Measurements from ENCODE around the gene OR8G5.

The OR8G5 gene

DNA sequence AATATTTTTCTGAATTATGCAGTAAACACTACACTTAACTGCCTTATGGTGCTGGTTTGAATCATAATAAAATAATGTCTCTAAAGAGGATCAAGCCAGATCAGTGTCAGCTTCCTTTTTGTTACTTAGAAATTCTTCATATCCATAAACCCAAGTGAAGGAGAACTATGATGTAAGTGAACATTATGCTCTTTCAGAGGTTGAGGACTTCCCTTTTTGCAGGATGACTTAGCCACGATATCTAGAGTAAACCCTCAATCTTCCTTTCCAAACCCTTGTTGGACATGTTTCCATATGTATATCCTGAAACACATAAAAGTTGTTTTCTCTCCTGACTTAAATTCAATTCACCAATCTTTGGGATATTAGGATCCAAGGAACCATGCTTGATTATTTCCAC, 38.5 kb downstream of the OR8G5 start:
- no peak for DNase-seq

DNA sequence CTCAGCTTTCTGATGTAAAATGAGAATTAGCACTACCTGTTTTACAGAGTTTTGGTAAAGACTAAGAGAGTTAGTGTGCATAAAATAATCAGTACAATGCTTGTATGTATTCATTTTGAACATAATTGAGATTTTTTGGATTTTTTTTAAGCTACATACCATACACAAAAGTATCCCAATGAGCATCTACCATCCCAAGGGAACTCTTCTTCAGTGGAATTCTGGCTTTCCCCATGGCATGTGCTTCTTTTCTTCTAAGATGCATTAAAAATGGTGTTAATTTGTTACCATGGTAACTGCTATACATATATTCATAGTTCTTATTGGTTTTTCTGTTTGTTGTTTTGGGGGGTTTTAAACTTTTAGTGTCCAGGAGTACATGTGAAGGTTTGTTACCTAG, 39.8 kb downstream of the OR8G5 start:
- no peak for DNase-seq

DNA sequence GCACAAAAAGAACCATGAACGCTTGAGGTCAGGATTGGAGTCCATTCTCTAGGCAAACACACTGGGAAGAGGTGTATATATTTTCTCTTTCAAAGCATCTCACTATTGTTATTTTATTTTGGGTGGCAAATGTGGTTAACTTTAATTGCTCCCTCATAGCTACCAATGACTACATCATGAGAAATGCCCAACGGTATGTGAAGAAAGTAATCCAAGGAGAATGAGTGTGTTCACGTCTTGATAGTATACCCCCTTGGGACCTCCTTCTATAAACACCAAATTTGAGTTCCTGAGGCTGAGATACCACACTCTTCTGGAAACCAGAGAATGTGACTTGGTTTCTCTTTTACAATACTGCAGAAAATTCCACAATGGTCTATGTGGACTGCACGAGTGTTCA, 41.7 kb downstream of the OR8G5 start:
- DNase-seq: no peak

DNA sequence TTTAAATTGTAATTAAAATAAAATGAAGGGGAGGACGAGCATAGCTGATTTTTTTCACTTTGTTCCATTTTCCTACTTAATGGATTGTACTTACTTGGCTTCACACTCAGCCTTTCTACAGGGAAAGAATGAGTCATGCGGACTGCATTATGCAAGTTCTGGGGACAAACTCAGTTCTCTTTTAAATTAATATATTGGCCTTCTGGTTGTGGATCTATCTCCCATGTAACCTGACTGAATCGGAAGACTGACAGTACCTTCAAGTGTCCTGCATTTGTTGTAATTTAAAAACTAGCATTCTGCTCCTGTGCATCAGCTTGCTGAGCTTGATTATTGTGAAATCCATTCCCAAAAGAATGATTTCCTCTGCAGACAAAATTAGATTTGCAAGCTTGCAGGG, 45.4 kb downstream of the OR8G5 start:
- no peak for DNase-seq

DNA sequence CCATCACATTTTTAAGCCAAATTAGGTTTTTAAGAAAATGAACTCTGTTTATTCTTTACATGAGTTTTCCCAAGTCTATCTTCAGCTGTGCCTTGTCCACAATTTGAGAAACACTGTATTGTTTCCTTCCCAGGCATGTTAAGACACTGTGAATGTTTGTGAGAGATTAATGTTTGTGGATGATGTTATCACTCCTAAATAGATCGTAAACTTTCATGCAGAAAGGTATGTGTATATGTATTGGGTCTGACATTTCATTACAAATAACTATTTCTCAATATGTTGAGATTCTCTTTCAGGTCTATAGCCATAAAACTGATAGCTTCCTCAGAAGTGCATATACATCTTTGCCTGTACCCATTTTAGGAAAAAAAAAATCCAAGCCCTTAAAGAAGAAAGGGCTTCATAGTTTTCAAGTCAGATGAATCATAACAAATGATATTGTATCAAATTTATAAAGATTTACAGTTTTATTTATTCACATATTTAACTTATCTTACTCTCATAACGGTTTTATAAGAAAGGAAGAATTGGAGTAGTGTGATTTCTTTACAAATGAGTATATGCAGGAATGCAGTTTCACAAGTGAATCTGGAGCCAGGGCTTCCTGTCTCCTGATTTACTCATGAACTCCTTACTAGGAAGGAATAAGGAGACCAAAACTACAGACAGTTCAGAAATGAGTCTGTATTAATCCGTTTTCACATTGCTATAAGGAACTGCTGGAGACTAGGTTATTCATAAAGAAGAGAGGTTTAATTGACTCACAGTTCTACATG, 46.4 kb downstream of the OR8G5 start:
- no peak for DNase-seq

DNA sequence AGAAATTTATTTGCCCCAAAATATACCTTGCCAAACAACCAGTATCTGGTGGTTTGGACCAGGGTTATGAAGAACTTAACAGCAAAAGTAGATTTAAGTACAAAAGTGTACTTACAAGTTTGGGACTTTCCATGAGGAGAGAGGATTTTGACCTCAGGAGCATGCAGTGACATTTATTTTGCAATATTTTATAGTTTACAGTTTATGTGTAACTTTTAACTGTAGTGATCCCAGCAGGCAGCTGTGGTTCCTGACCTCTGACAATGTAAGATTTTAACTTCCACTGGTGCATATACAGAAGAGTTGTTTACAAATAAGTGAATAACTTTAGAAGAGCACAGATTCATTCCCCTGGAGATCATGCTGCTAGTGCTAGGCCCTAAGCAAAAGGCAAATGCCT, 50.9 kb downstream of the OR8G5 start:
- DNase-seq: no peak

DNA sequence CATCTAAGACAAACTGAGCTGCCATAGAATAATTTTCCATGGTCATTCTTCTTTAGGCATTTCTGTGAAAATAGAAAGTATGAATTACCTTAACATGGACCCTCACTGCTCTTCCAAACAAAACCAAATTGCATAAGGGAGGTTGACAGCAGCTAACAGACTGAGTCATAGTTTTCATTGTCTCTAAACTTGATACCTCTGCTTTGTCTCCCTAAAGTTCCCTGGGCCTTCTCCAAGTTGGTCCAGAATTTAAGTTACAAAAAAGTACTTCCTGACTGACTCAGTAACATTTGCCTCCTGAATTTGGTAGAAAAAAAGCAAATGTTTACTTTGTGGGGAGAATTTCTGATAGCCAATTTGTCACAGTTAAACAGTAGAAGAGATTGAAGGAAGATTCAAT, 54.5 kb downstream of the OR8G5 start:
- DNase-seq: no peak

DNA sequence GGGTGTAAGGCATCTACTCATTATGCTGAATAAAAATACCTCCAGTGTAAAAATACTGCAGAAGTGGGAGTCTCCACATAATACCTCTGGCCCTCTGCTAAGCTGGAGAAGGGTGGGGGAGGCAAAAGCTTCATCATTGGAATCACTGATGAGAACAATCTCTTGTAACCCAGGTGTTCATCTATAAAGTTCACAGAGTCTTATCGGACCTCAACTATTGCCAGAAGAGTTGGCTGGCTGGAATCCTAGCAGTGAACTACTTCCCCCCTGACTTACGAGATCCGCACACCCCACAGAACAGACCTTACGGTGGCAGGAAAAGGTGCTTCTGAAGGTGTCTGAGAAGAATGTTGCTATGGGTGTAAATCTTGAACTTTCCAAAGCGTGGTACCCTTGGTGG, 55.1 kb downstream of the OR8G5 start:
- DNase-seq: no peak

DNA sequence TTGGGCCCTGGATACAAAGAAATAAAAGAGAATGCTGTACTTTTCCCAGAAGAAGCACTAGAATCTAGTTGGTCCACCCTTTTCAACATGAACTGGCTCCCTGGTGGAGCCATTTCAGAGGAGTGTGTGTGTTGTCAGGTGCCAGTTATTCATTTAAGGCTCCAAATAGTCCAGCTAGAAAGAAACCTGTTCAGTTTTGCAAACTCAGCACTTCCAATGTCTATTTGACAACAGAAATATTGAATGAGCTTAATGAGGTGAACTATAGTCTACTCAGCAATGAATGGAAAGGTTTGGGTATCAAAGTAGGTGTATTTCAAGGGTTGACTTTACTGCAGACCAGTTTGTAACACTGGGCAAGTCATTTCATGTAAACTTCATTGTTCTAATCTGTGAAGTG, 55.5 kb downstream of the OR8G5 start:
- DNase-seq: no peak

DNA sequence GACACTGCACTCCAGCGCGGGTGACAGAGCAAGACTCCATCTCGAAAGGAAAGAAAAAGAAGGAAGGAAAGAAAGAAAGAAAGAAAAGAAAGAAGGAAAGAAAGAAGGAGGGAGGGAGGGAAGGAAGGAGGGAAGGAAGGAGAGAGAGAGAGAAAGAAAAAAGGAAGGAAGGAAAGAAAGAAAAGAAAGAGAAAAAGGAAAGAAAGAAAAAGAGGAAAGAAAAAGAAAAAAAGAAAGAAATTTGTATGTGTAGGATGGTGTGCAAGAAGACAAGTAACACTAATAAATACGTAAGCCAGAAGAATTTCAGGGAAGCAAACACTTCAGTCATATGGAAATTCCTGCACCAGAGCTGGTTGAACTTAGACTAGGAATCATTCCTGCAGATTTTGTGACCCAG, 57.0 kb downstream of the OR8G5 start:
- DNase-seq: no peak

DNA sequence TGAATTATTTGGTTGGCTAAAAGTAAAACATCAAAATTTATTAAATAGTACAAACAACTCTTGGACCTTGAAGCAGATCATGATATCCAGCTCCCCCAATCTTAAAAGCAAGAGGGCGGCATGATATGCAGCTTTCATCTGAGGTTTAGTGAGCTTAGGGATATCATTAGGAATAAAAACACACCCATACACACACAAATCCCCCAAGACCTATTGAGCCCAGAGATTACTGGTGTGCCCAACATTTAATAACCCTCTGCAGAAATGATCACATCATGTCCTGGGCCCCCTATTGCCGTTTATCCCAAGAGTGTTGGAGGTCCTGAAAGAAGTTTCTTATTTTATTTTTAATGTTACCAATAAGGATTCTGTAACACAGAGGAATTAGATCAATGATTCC, 57.7 kb downstream of the OR8G5 start, which contains the start of gene OR8D1:
OR8D1 (minus strand) TSS at position 101 of the 400 bp plus-strand sequence. CDS start 3,183 bp downstream, outside the sequence.
- no peak for DNase-seq

DNA sequence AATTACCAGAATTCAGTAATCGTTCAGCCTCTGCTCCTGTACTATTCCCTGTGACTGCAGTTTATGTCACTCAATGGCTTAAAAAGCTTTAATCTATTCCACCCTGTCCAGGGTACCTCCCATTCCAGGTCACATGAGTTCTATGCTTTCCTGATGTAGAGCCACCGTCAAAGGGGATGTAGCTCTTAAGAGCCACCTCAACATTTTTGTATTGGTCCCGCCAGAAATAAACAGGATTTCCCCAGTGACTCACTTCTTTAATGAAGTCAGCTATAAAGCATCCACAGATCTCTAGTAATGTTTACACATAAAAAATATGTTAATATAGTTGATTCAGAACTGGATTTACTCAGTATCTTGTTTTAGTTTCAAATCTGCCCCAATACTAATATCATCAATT, 58.9 kb downstream of the OR8G5 start:
- no peak for DNase-seq
